Measurements from ENCODE around the gene ZNF664. TPM values are rescaled to one million over a fixed set of nuclear protein-coding genes. Genes with fewer than 3 reads are reported as not detected.

ZNF664 gene
- total RNA-seq, 1 donor from 2014 or later = 58.1 TPM

DNA sequence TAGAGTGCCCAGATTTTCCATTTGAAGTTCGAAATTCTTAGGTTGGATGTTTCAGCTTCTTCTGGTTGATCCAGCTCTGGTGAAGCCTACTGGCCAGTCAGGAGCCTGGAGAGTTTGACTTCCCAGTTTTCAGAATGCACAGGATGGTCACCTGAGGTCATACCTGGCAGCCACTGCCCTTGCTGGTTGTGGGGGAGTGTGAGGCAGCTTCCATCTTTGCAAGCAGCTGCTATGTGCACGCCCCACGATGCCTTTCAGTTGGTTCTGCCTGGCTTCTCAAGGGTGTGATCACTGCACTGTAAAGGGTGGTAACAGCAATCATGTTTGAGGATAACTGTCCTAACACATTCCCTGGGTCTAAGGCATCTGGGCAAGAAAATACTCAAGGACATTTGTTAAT is 15.8 kb upstream of the ZNF664 start:
- no peak for DNase-seq (ENCODE audit: low read depth)

GRCh38 chr12:123958462-123958861 is 14.6 kb upstream of the ZNF664 start:
- DNase-seq (ENCODE audit: low read depth) = no peak

- DNase-seq (ENCODE audit: low read depth) = no peak
Observed at GRCh38 chr12:123958876-123959275, 14.1 kb upstream of the ZNF664 start.

GRCh38 chr12:123960029-123960735 is 12.8 kb upstream of the ZNF664 start:
- DNase-seq (ENCODE audit: low read depth) = no peak

DNA sequence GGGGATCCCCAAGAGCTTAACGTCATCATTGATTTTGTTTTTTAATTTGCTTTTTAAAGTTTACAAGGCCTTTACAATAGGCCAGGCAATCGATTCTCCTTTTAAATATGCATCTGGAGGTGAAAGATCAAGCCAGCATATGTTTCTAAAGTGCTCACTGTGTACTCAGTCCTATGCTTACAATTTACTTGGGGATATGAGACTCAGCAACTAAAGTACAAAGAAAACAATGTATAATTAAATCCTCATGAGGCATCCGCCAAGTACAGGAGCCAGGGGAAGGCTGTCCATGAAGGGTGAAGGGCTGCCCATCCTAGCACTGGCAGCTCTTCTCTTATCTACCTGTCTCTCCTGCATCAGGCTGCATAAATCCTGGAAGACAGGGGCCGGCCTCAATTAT is 12.2 kb upstream of the ZNF664 start:
- DNase-seq (ENCODE audit: low read depth) = no peak

DNA sequence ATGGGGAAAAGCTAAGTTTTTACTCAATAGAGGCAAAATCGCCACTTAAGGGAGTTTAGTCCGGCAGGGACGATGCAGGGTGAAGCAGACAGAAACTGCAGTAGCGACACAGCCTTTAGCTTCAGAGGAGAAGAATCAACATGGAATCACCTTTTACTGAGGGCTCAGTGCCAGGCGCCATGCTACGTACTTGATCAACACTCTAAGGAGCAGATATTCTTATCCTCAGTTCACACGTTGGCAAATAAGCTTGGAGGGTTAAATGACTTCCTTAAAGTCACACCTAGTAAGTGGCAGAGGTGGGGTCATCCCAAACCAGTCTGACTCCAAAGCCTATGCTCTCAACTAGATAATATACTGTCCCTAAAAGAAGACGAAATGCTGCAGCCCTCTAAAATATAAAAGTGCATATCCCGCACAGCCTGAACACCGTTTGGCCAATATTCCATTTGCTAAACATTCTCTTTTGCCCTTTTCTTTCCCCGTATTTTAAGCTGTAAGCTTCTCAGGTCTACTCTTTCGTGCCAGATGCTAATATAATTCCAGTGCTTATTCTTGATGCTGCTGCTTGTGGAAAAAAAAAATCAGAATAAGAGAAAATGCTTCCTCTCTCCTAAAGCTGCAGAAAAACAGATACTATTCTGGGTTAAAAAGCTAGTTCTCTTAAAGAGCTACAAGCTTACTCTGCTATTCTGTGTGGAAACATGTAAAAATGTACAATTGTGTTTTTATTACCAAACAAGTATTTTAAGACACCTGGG is 11.2 kb upstream of the ZNF664 start:
- no peak for DNase-seq (ENCODE audit: low read depth)

GRCh38 chr12:123962513-123962912 is 10.5 kb upstream of the ZNF664 start:
- no peak for DNase-seq (ENCODE audit: low read depth)

DNA sequence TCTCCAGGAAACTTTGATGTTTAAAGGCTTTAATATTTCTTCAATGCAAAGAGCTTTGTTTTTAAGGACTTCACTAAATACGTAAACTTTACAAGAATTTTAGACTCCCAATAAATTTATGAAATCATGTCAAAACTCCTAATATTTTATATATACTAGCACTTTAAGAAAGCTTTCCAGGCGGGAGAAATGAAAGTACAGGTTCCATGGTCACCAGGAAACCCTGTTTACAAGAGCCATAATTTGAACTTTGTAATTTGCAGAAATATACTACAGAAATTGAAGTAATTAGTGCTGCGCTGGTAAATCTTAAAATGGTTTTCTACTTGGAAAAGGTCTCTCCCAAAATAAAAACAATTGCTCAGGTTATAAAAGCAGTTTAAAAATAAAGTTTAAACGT is 9.2 kb upstream of the ZNF664 start:
- DNase-seq (ENCODE audit: low read depth) = no peak

GRCh38 chr12:123965382-123965781 is 7.6 kb upstream of the ZNF664 start:
- no peak for DNase-seq (ENCODE audit: low read depth)

- peak; percentile 86 for DNase-seq (ENCODE audit: low read depth)
Observed at GRCh38 chr12:123966596-123966995, 6.4 kb upstream of the ZNF664 start.

DNA sequence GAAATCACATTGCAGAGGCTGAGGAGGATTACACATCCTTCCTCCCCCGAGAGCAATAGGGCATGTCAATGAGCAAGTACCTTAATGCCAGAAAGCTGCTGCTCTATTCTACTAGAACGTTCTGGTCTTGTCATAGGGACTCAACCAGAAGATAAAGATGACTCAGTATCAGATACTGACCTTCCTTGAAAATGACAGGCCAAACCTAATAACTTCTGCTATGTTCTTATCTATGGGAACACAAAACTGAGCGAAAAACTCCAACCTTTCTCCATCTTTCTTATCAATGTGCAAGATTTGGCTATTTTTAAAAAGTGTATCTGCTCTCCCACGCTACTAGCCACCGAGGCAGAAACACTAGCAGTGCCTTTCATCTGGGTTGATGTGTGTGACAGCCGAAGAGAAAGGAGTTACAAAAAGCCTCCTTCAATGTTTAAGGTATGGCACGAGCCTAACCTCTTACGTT is 5.9 kb upstream of the ZNF664 start:
- no peak for DNase-seq (ENCODE audit: low read depth)

DNA sequence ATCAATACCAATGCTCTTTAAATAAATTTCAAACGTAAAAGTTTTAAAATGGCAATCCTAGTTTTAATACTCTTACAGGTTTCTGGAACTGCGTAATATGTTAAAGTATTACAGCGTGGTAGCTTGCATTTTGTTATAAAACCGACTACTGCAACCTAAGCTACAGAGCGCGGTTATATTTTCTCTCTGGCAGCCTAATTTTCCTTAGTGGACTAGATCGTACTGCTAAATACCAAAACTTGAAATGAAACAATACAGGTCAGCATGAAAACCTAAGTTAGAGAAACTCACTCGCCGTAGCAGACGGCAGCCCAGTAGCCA is 1.6 kb upstream of the ZNF664 start:
- no peak for DNase-seq (ENCODE audit: low read depth)

DNA sequence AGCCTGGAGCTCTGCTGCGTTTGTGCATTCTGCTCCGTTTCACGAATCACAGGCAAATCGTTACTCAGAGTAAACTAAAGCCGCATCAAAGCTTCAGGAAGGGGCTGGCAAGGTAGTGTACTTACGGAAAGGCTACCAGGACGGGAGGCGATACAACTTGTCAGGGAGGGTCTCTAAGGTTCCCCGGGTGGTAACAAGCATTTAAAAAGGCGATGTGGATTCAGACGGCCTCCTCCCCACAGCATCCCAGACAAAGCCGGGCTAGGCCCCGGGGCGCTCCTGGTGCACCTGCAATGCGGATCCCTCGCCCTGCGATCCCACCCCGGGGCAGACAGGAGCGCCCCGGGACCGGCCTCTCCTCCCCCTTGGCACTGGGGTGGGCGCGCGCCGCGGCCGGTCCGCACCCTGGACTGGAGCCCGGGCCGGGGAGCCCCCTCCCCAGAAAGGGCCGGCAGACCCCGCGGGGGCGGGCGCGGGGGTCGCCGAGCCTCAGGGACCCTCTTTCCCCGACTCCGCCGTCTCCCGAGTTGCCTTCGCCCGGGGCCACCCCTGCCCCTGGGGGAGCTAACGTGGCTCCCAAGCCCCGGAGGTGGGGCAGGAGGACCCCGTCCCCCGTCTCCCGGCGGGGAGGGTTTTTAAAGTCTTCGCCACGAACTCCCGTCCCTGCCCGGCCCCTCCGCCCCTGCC is 1.1 kb upstream of the ZNF664 start:
- no peak for DNase-seq (ENCODE audit: low read depth)

DNA sequence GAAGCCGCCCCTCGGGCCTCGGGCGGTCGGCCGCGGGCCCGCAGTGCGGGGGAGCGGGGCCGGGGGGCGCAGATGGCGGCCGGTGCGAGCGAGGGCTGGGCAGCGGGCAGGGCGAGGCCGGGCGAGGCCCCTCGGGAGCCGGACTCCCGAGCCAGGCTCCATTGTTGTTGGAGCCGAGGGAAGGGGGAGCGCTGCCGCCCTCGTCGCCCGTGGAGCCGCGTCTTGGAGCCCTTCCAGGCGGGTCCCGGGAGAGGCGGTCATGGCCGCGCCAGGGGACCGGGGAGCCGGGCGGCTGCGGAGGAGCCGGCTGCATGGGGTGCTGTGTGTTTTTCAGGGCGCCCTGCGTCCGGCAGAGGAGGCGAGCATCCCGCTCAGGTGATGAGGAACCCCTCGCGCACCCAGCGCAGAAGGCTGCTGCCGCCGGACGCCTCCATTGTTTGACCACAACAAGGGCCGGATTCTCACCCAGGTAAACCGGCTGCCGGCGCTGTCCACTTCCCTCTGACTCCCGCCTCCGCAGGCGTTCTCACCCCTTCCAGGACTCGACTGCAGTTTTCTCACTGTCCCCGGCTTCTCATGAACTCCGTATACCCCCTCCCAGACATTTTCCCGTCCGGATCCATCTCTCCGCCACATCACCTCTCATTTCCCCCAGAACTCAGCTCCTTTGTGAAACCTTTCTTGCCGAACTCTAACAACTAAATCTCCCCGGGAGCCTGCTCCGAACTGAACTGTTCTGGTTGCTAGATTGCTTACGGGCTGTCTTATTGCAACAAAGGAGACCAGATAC is 732 bp downstream of the ZNF664 start:
- DNase-seq (ENCODE audit: low read depth) = no peak

DNA sequence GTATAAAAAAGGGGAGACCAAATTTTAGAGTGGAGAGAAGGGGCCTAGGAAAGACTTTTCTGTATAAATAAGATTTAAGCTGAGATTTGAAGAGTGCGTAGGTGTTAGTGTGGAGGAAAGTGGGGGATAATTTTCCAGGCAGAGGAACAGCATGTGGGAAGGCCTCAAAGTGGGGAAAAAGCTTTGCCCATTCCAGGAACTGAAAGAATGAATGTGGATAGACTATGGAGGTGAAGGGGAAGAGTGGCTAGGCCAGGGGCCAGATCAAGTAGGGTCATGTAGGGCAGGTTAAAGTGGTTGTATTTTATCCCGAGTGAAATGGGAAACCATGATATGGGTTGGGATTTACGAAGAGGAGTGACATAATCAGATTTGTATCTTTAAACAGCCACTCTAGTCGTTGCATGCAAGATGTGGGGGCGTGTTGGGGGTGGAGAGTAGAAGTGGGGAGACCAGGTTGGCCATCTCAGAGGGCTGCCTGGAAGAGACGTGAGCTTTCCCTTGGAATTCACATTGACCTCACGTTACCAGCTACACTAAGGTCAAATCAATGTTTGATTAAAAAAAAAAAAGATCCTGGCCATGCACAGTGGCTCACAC is 3.3 kb downstream of the ZNF664 start:
- DNase-seq (ENCODE audit: low read depth) = no peak

- DNase-seq (ENCODE audit: low read depth) = no peak
Observed at GRCh38 chr12:123979566-123979965, 6.6 kb downstream of the ZNF664 start.

GRCh38 chr12:123982269-123982668 is 9.3 kb downstream of the ZNF664 start:
- DNase-seq (ENCODE audit: low read depth) = no peak

DNA sequence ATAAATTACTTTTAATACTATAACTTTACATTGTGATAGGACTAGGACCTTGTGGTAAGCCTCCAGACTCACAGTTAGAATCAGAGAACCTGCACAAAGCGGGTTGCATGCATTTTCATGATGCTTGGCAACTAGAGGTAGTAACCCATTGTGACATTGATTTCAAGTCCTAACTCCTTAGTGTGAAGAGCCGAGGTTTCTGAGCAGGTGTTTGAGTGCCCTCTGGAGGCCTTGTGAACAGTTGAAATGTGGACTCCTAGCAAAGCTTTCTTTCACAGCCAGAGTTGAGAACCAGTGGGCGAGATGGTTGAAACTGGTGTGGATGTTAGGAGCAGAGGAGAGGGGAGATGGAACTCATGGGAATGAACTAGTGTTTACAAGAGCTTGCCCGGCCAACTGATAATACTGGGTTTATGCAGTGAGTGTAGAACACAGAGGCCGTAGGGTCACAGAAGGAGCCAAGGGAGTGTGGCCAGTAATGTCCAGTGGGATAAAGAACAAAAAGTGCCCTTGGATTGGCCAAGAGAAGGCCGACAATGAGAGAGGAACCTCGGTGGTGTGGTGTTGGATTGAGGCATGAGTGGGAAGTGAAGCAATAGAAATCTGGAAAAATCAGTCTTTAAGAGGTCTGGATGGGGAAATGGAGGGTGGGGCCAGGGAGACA is 10.9 kb downstream of the ZNF664 start:
- peak; percentile 80 for DNase-seq (ENCODE audit: low read depth)

DNA sequence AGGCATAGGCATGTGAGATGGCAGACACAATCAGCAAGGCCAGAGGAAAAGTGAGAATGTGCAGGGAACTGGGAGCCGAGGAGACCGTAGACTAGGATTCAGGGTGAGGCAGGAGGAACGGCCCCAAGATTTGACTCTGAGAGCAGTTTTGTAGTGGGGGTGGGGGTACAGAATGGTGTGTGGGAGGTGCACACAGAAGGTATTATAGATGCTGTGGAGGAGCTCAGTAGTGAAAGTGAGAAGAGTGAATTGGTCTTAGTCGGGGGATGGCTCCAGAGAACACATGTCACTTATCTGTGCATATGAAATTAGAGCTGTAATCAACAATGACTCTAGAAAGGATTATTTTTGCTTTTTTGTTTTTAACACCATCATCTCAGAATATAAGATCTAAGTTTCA is 11.9 kb downstream of the ZNF664 start:
- DNase-seq (ENCODE audit: low read depth) = no peak

GRCh38 chr12:123986374-123986965 is 13.5 kb downstream of the ZNF664 start:
- peak; percentile 55 for DNase-seq (ENCODE audit: low read depth)
